Gastroesophageal sphincter (tissue), 4 donors: ENCODE measurements around the gene TTL. TPM values are rescaled to one million over a fixed set of nuclear protein-coding genes. Genes with fewer than 3 reads are reported as not detected.
"Not testable (repeated sequence)": the region's sequence is repeated elsewhere in the genome, so short reads cannot be mapped to it uniquely, and the experiment has no call there.

Source experiments
- ATAC-seq: fragments of 150-250 bp; one replicate; pipeline ENCODE4 v1.9.1; 2016; ENCODE audit warnings: mild to moderate bottlenecking, moderate library complexity
- H3K27ac ChIP-seq, 4 donors: fragments of 200-600 bp; sonication (generic) in 3 of 4; 1 replicate in 3 of 4; 2 replicates in 1 of 4; pipeline ENCODE4 v1.5.1; 2016 to 2019
- H3K27me3 ChIP-seq: fragments of 200-600 bp; sonication (generic); one replicate; pipeline ENCODE4 v1.5.1; 2019
- H3K36me3 ChIP-seq, 2 donors: fragments of 200-600 bp; sonication (generic); one replicate each; pipeline ENCODE4 v1.5.1; 2019; ENCODE audit warnings: control low read depth in 1 of 2
- H3K4me1 ChIP-seq, 3 donors: fragments of 200-600 bp; sonication (generic); 1 replicate in 2 of 3; 2 replicates in 1 of 3; pipeline ENCODE4 v1.5.1; 2016 to 2019; ENCODE audit warnings: control low read depth in 2 of 3
- H3K4me3 ChIP-seq, 2 donors: fragments of 200-600 bp; sonication (generic); one replicate each; pipeline ENCODE4 v1.5.1; 2019; ENCODE audit warnings: mild to moderate bottlenecking in 1 of 2, moderate library complexity in 1 of 2
- H3K9me3 ChIP-seq, 3 donors: fragments of 200-600 bp; sonication (generic); one replicate each; pipeline ENCODE4 v1.5.1; 2017 to 2019; ENCODE audit warnings: control low read depth in 2 of 3
- CTCF ChIP-seq, 4 experiments: fragments of 200-600 bp in 2 of 4; fragments of 450-650 bp in 2 of 4; sonication (generic) in 1 of 4; IDR thresholded peaks; one replicate each; pipeline ENCODE4 v1.5.1; 2017 to 2019; ENCODE audit warnings: antibody characterized with exemption in 4 of 4, mild to moderate bottlenecking in 2 of 4, moderate library complexity in 2 of 4
- EP300 ChIP-seq: sonication (generic); formaldehyde crosslinking; IDR thresholded peaks from one replicate; pipeline ENCODE4 v1.6.1; 2017; ENCODE audit warnings: antibody characterized with exemption, mild to moderate bottlenecking
- POLR2A ChIP-seq, 2 donors: fragments of 450-650 bp; IDR thresholded peaks; one replicate each; pipeline ENCODE4 v1.6.1; 2017; ENCODE audit warnings: antibody characterized with exemption in 2 of 2, mild to moderate bottlenecking in 2 of 2, moderate library complexity in 1 of 2
- POLR2AphosphoS5 ChIP-seq: sonication (generic); formaldehyde crosslinking; IDR thresholded peaks from one replicate; pipeline ENCODE4 v1.6.1; 2017; ENCODE audit warnings: antibody characterized with exemption
- whole genome bisulfite sequencing, 2 donors: methylation state at CpG; one replicate each; pipeline ENCODE4 v1.1.5; 2018; ENCODE audit warnings: low coverage in 1 of 2; 5-methylcytosine and 5-hydroxymethylcytosine counted together
- total RNA-seq, 4 donors: library from RNA; depleted of rRNA; stranded (reverse); fragments of >200 nt; gene quantifications; one replicate each; pipeline ENCODE4 v1.1.0, GENCODE V29; 2016

The TTL gene
- total RNA-seq, 4 donors from 2014 or later = 19.3 to 33.8 (median 24.9) TPM

DNA sequence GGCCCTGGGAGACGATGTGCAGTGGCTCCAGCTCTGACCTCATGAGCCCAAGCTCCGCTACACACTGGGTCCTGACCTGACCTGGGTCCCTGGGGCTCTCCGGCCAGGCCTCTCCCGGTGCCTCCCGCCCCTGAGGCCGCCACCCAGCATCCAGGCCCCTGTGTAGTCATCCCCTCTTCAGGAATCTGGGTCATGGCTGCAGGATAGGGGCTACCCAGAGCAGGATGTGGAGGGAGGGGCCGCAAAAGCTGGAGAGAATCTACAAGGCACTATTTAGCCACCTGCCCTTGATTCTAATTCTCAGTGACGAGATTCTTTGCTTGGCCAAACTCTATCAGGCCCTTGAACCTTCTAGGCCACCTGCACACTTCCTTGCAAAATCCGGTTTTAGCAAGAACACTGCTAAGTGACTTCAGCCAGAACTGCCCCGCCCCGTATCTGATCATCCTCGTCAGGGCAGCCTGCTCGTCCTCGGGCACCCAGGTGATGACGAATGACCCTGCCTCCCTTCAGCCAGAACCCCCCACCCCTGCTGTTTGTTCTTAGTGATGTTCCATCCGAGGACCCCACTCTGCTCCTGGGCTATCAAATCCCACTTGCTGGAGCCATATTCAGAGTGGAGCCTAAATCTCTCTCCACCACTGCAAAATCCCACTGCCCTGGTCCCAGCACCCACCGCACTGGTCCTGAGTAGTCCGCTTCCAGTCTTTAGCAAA is 46.1 kb upstream of the TTL start:
- H3K27ac ChIP-seq, ATAC-seq, H3K4me3 ChIP-seq, H3K36me3 ChIP-seq, H3K9me3 ChIP-seq: not testable (repeated sequence)
- Histone ChIP-seq H3K4me1 (peaks cover 0 to 20% (median 3%) of the 10 kb centered on the region in 3 donors), H3K27me3 (peaks cover 15% of the 10 kb centered on the region)
- WGBS, 2 donors = 87 to 100% methylated on average over 4 to 7 of the region's 18 CpGs

DNA sequence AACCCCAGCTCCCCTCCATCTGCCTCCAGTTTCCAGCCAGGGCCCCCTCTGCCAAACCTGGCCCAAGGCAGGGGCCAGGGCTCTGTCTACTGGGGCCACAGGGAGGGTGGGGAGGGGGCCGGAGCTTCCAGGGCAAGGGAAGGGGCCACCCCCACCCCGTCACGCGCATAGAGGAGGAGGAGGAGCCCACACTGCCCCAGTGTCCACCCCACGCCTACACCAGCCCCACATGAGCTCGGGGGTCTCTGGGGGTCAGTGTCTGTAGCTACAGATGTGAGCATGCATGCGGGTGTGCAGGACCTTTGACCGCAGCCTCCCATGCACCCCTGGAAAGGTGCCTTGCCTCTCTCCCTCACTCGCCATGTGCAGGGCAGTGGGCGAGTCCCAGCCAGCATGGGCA is 45.0 kb upstream of the TTL start:
- H3K9me3 ChIP-seq, ATAC-seq, H3K27ac ChIP-seq, H3K36me3 ChIP-seq, H3K4me3 ChIP-seq: not testable (repeated sequence)
- peaks cover 0 to 11% (median 0%) of the 10 kb centered on the region in 3 donors for H3K4me1 ChIP-seq
- WGBS, 2 donors = no CpG with 5 or more reads among the region's 10 CpGs
- peaks cover 15% of the 10 kb centered on the region for H3K27me3 ChIP-seq

GRCh38 chr2:112437405-112437831 is 44.5 kb upstream of the TTL start:
- H3K36me3 ChIP-seq, H3K9me3 ChIP-seq, H3K4me3 ChIP-seq, H3K27ac ChIP-seq, ATAC-seq, H3K4me1 ChIP-seq: not testable (repeated sequence)
- H3K27me3 ChIP-seq = peaks cover 15% of the 10 kb centered on the region
- no CpG with 5 or more reads among the region's 16 CpGs for WGBS, 2 donors

GRCh38 chr2:112438603-112439261 is 43.2 kb upstream of the TTL start:
- peaks cover 15% of the 10 kb centered on the region for H3K27me3 ChIP-seq
- H3K27ac ChIP-seq, ATAC-seq, H3K4me3 ChIP-seq, H3K4me1 ChIP-seq, H3K36me3 ChIP-seq, H3K9me3 ChIP-seq: not testable (repeated sequence)
- 59 to 69% methylated on average over 5 to 6 of the region's 6 CpGs for WGBS, 2 donors

DNA sequence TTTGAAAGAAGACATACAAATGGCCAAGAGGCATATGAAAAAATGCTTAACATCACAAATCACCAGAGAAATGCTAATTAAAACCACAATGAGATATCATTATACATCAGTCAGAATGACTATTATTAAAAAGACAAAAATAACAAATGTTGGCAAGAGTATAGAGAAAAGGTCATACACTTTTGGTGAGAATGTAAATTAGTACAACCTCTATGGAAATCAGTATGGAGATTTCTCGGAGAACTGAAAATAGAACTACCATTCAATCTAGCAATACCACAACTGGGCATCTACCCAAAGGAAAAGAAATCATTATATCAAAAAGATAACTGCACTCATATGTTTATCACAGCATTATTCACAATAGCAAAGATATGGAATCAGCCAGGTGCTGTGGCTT is 37.7 kb upstream of the TTL start:
- H3K27me3 ChIP-seq, H3K36me3 ChIP-seq, H3K9me3 ChIP-seq, H3K27ac ChIP-seq, H3K4me1 ChIP-seq, H3K4me3 ChIP-seq, ATAC-seq: not testable (repeated sequence)
- 80% methylated on average over 1 of the region's 1 CpG; no CpG with 5 or more reads in 1 of the 2 donors for WGBS, 2 donors

DNA sequence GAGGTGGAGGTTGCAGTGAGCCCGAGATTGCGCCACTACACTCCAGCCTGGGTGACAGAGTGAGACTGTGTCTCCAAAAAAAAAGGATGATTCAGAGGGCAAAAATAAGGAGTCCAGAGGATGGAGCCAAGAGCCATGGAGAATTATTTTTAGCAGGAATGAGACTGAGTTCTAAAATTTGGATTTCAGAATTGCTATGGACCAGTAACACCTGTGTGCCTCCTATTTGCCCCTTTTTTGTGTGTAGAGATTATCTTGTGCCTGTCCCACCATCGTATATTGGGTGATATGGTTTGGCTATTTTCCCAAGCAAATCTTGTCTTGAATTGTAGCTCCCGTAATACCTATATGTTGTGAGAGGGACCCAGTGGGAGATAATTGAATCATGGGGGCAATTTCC is 32.1 kb upstream of the TTL start:
- Histone ChIP-seq H3K36me3 (no peaks in the 10 kb centered on the region), H3K4me3 (no peak overlapping the region), H3K27ac (no peak overlapping the region), H3K9me3 (peaks cover 0 to 11% (median 0%) of the 10 kb centered on the region in 3 donors), H3K27me3 (no peaks in the 10 kb centered on the region), H3K4me1 (no peaks in the 10 kb centered on the region)
- ATAC-seq = no peak
- 84 to 100% methylated on average over 2 to 3 of the region's 4 CpGs for WGBS, 2 donors
- TF ChIP-seq EP300 (no peak), CTCF (IDR thresholded peaks at IDR 0.05) (no peak), POLR2AphosphoS5 (no peak), POLR2A (IDR thresholded peaks at IDR 0.05) (no peak)

- Histone ChIP-seq H3K9me3 (peaks cover 0 to 11% (median 0%) of the 10 kb centered on the region in 3 donors), H3K4me3 (no peak overlapping the region), H3K4me1 (no peaks in the 10 kb centered on the region), H3K27me3 (no peaks in the 10 kb centered on the region), H3K36me3 (no peaks in the 10 kb centered on the region), H3K27ac (no peak overlapping the region)
- WGBS, 2 donors = 100% methylated on average over 1 of the region's 1 CpG
- ATAC-seq = no peak
- no peak for TF ChIP-seq CTCF (IDR thresholded peaks at IDR 0.05)
- TF ChIP-seq EP300 = no peak
- no peak for TF ChIP-seq POLR2A (IDR thresholded peaks at IDR 0.05)
- TF ChIP-seq POLR2AphosphoS5 = no peak
Observed at GRCh38 chr2:112451317-112451716, 30.6 kb upstream of the TTL start.
